GM12891 (cell line): ENCODE measurements around the gene AHRR.

ENCODE experiments used
- POLR2A ChIP-seq: IDR thresholded peaks from 2 replicates; pipeline ENCODE4 v1.6.1; 2011; ENCODE audit warnings: low read depth, low read length, control low read depth
- POLR2AphosphoS5 ChIP-seq: IDR thresholded peaks from 2 replicates; pipeline ENCODE4 v1.6.1; 2011; ENCODE audit warnings: low read depth, low read length, control low read depth
- POU2F2 ChIP-seq: IDR thresholded peaks from 2 replicates; pipeline ENCODE4 v1.6.1; 2011; ENCODE audit warnings: low read depth, mild to moderate bottlenecking, control low read depth, low read length, moderate library complexity
- TAF1 ChIP-seq: IDR thresholded peaks from 2 replicates; pipeline ENCODE4 v1.6.1; 2011; ENCODE audit warnings: low read depth, low read length, control low read depth

DNA sequence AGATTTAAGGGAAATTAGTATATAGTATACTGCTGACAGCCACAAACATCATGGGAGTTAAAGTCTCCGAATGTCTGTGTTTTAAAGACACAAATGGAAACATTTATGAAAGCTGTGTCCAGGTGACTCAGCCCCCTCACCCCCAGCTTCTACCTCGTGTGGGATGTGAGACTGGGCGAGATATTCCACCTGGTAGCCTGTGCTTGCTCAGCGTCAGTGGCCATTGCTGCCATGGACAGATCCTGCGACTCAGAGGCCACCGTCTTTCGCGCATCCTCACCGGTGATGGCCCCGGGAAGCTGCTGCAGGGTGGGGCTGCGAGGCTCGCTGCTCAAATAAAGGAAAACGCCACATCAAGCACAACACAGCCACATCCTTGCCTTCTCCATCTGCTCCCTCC is 90.2 kb downstream of the AHRR start:
- TF ChIP-seq POLR2A (no peak), POLR2AphosphoS5 (no peak), TAF1 (no peak), POU2F2 (no peak)
